GM21515 (cell line): ENCODE results near the gene SRPRA.
A peak's percentile ranks its signal among the peaks of the same experiment; 100 is the strongest.
"Not testable (repeated sequence)": the region's sequence is repeated elsewhere in the genome, so short reads cannot be mapped to it uniquely, and the experiment has no call there.

Source experiments
- ATAC-seq: cut with Tn5 transposase; IDR thresholded peaks from one replicate; pipeline ENCODE4 v1.9.1; 2021; ENCODE audit not compliant: unreplicated experiment

The SRPRA gene

DNA sequence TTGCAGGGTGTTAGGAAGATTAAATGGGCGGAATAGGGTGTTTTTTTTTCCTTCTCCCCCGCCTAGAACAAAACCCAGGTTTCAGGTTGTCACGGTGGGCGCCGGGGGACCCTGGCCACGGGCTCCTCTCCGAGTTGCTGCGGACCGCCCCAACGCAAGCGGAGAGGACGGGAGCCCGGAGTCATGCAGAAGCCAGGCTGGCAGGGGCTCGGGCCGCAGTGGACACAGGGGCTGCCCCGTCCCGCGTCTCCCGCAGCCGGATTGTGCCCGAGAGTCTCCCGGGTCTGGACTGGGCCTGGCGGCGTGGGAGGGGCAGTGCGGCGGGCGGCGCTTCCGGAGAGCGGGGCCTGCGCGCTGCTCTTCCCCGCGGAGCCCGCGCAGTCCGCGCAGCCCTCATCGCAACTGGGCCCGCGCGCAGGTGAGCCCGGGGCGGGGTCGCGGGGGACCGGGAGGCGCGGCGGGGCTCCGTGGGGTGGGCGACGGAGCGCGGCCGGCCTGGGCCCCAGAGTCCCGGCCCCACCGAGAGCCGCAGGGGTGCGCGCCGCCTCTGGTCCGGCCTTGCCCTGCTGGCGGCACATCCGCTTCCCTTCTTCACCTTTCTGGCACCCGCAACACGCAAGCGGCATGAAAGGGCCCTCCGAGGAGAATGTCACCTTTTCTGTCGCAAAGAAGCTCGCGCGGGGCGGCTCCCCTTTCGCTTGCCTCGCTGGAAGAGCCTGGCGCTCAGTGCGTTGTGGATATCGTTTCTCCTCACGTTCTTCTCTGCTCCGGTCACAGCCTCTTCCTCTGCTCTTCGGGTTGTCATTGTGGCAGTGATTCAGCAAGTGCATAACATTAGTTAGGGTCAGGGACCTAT, 14.3 kb upstream of the SRPRA start, which contains the start of gene TIRAP:
Gene TIRAP, plus strand, starts transcription at position 358 of the 856 bp plus-strand sequence. CDS start 7,802 bp downstream, outside the sequence.
- ATAC-seq, result peak; percentile 61

DNA sequence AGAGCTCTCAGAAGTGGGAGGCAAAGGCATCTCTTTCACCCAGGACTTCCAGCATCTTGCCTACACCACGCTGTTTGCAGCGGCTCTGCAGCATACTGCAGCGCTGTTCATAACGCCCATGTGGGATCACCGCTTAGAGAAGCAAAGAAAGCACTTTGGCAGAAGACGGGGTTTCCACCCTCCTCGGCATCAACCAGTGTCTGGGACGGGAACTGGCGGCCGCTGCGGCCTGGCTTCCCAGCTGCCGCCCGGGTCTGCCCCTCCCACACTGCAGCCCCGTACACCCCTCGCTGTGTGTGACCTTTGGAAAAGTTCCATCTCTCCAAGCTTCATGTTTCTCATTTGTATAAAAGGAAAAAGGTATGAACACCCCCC, 13.7 kb upstream of the SRPRA start:
- ATAC-seq, result peak; percentile 27

DNA sequence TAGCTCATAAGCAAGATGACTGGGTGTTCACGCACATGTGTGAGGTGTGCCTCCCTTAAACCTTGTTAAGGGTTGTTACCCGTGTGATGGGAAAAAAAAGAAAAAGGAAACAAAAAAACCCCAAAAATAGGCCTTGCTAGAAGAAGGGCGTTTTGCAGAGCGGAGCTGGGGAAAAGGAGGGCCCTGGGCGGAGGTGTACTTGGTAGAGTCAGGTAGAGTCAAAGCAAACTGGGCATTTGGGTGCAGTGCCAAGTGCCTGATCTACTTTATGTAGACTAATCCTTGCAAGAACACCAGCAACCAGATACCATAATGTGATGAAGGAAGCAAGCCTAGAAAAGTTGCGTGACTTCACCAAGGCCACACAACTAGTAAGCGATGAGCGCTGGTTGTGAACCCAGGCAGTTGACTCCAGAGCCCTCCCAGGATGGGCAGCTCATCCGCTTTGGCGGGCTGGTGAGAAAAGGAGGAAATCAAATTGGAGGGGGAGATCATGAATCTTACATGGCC, 13.0 kb upstream of the SRPRA start:
- no peak for ATAC-seq

DNA sequence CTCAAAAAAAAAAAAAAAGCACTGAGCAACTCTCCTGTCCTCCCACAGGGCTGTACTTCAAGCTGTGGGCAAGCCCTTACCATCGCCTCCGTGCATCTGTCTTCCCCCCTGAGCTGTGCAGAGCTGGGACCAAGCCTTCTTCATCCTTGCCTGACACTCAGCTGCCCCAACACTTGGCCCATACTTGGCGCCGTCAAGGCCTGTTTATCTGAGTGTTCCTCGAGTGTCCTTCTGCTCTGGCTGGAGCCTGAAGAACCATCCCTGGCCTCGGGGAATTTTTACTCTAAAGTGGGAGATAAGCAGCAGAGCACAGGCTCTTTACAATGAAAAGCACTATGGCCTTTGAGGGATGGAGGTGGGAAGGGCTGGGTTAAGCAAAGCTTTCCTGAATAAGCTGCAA, 12.6 kb upstream of the SRPRA start:
- no peak for ATAC-seq

DNA sequence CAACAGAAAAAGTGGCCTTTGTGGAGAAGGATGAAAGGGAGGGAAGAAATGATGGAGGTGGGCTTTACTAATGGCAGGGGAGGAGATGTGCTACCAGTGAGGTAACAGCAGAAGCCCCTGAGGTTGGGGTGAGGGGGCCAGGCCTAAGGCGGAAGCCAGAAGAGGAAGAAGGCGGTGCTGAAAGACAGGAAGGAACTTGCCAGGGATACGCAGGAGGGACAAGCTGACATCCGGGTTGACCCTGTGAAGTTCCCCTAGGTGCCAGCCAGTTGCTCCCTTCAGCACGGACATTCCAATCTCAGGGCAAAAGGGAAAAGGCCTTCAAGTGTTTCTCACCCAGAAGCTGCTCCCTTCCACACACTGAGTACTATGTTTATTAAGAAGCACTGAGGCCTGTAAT, 11.9 kb upstream of the SRPRA start:
- ATAC-seq, result no peak

DNA sequence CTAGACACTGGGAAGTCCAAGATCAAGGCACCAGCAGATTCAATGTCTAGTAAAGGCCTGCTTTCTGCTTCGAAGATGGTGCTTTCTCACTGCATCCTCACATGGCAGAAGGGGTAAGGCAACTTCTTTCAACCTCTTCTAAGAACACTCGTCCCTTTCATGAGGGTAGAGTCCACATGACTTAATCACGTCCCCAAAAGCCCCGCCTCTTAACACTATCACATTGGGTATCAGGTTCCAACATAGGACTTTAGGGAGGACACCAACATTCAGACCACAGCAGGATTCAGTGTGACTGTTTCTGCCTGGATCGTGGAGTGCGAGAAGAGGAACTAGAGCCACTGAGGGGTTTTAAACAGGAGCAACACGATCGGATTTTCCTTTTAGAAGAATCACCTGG, 10.5 kb upstream of the SRPRA start:
- no peak for ATAC-seq

DNA sequence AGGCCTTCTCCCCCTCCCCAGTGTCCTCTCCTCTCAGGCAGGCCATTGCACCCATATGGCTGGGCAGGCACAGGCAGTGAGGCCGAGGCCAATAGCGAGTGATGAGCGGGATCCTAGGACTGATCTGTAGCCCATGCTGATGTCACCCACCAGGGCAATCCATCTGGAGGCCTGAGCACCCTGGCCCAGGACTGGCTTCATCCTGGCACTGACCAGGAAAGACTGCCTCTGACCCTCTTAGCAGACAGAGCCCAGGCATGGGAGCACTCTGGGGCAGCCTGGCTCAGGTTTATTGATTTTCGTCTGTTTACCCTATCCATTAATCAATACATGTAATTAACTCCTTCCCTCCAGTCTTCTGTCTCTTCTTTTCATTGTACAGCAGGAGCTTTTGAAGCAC, 9.1 kb upstream of the SRPRA start:
- no peak for ATAC-seq

DNA sequence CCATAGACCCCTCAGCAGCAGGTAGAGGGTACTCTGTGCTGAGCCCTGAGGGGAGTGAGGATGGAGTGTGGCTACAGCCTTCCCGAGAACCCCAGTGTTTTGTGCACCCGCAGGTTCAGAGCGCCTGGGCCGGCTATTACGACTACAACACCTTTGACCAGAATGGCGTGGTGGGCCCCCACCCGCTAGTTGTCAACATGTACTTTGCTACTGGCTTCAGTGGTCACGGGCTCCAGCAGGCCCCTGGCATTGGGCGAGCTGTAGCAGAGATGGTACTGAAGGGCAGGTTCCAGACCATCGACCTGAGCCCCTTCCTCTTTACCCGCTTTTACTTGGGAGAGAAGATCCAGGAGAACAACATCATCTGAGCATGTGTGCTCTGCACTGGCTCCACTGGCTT, 8.6 kb upstream of the SRPRA start:
- ATAC-seq, result no peak

DNA sequence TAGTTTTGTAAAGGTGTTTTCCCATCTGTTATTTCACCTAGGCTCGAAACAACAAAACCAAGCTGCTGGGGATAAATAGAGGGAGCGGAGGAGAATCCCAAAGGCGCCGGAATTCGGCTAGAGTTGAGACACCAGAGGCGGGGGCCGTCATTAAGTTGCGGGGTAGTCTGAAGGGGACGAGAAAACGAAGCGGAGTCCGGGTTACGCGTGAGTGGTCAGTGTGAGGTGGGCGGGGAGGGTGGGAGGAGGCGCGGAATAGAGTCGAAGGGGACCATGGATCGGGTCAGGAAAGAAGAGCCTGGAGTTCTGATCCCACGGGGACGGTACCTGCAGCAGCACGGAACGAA, 361 bp downstream of the SRPRA start:
- ATAC-seq, result no peak

DNA sequence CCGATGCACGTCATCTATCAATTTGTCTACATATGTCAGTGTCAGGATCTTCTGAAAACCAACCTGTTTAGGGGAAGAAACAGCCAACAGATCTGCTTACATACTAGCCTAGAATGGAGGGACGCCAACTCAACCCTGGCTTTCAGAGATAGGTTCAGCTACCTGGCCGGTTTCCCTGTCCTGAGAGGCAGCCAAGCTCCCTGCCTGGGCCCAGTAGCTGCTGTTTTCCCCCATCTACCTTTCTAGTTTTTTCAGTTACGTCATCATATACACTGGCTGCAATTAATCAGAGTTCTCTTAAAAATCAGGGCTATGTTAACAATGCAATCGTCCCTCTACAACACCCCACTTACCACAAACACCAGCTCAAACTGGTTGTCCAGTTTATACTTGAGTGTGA, 1.0 kb downstream of the SRPRA start:
- ATAC-seq, result no peak

DNA sequence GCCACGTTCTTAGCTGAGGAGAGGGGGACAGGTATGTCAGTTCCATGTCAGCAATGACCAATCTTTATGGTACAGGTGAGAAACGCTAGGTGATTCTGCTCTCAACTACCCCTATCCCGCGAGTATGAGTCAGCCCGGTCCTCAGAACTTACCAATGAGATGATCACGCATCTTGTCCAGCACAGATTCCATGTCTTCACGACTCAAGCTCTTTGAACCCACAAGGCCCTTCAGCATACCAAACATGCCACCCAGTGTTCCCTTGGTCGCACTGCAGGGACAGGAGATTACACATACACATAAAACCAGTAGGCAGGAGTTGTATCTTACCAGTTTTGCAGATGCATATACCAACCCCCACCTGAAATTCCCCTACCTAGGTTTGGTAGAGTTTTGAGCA, 2.9 kb downstream of the SRPRA start:
- no peak for ATAC-seq

DNA sequence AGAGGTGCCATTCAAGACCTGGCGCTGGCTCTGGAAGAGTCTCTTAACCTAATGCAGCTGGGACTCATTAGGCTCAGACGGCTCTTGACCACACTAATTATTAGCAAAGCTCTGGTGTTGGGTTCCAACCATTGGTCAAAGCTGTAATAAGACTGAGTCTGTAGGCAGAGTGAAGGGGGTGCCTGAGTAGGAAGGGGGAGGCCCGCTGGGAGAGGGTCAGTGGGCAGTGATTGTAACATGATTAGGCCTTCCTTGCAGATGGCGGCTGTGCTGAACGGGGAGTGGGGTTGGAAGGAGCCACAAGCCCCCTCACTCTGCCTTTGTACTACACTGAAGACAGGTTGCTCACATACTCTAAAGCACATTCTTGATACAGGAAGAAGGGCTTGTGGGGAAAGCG, 5.2 kb downstream of the SRPRA start:
- ATAC-seq, result no peak

DNA sequence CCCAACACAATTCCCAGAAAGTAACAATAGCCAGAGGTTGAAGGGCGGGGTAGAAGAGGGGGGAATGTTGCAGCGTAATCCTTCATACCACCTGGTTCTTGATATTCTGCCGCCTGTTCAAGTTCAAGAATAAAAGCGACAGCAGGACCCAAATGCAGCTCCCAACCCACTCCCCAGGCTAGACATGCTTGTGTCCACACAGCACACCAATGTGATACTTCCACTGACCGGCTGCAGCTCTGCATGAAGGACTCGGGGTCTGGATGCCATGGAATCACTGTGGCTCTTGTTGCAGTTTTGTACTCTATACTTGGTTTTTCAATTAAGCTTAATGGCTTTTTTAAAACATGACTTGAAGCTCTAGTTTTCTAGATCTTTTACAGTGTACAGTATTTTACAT, 6.5 kb downstream of the SRPRA start:
- no peak for ATAC-seq

DNA sequence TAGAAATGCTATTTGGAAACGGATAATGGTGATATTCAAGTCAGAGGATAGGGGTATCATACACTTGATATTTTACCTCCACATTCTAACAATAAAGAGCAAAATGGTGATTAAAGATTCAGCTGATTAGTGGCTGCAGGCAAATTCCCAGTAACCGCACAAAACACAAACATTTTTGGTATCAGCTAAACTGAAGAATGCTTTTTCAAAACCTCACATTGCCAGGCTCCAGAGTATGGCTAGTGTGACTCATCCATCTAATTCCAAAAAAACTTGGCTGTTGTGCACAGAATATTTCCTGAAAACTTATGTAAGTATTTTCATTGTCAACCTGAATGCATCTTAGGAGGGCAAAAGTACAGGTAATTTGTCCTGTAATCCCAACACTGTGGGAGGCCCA, 10.9 kb downstream of the SRPRA start:
- ATAC-seq, result no peak

DNA sequence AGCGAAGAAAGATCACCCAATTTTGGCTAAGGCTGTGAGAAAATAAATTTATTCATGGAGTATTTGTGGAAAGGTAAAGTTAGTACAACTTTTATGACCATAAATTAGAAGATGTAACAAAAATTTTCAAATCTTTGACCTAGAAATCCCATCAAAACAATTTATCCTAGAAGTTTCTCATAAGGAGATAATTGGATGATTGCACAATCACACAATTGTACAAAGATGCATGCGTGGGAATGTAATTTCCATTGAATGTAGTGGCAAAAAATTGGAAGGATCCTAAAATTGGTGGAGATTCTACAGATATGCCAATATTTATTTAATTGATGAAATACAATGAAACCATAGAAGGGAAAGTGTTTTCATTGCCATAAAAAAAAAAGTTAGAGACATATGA, 11.6 kb downstream of the SRPRA start:
- no peak for ATAC-seq

DNA sequence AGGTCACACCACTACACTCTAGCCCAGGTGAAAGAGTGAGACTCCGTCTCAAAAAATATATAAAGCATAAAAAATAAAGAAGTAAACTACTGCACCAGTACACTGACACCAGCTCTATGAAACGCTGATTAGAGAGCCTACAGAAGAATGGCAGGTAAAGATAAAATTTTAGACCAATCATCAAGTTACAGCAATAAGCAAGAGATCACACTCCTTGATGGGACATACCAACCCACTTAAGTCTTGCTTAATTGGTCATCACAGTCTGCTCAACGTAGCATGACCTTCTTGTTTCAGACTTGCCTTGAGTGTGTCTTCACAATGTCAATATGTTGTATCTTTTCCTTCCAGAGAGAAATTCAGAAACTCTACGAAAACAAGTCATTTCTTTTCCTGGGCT, 12.5 kb downstream of the SRPRA start:
- ATAC-seq, result no peak

DNA sequence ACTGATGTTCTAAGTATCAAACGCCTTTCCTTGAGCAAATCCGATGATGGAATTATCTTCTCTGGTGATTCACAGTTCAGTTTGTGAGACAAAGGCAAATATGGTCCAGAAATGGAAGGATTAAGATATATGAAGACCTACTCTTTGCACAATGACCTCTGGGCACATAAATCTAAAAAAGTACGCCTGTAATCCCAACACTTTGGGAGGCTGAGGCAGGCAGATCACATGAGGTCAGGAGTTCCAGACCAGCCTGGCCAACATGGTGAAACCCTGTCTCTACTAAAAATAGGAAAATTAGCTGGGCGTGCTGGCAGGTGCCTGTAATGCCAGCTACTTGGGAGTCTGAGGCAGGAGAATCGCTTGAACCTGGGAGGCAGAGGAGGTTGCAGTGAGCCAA, 13.2 kb downstream of the SRPRA start:
- ATAC-seq, result not testable (repeated sequence)

DNA sequence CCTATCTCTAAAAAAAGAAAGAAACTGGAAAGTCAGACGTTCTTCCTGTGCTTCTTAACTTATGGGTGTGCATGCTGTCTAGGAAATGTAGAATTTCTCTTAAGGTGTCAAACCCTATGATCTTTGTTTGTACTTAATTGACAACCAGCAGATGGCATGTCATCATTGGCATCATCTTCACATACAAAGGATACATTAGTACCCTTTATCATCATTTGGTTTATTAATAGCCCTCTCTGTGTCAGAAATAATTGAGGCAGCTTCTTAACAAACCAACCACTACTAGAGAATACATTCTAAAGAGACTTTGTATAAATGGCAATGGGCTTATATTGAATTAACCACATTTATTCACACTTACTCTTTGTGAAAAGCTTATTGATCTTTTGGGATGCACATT, 13.9 kb downstream of the SRPRA start:
- ATAC-seq, result no peak

DNA sequence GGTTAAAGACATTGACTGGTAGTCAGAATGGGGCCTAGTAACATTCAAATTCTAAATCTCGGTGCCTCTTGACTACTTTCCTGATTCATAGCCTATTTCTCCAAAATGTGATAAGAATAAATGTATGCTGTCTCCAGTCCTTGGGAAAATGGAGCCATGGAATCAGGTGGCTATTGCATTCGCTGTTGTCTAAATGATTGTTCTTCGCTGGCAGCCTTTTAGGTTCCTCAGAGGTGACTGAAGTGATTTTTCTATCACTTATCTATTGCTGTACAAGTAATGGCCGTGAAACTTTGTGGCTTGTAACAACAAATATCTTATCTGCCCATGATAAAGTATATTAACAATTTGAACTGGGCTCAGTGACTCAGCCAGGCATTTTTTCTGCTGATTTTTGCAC, 15.4 kb downstream of the SRPRA start:
- no peak for ATAC-seq

DNA sequence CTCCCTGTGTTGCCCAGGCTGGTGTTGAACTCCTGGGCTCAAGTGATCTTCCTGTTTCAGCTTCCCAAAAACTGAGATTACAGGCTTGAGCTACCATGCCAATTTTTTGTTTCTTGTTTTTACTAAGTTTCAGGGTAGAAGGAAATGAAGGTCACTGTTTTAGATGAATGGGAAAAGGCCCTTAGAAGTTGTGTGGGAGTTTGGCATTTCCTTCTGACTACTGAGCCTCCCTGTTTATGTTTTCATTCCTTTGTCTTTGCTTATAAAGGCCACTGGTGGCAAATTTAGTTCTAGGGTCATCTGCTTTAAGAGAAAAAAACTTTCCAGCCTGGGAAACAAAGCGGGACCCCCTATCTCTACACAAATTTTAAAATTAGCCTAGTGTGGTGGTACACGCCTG, 22.1 kb downstream of the SRPRA start:
- ATAC-seq, result no peak

DNA sequence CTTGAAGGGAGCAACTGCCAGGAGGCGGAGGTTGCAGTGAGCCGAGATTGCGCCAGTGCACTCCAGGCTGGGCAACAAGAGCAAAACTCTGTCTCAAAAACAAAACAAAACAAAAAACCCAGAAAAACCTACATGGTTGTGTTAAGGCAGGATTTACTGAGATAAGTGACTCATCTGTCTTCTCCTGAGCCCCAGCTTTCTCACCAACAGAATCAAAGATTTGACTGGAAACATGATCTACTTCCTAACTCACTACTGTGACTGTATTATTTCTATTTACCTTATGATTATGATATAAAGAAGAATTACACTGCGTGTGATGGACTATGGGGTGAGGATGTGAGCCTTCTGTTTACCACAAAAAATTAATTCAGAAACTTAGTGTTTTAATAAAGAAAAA, 35.3 kb downstream of the SRPRA start:
- no peak for ATAC-seq

DNA sequence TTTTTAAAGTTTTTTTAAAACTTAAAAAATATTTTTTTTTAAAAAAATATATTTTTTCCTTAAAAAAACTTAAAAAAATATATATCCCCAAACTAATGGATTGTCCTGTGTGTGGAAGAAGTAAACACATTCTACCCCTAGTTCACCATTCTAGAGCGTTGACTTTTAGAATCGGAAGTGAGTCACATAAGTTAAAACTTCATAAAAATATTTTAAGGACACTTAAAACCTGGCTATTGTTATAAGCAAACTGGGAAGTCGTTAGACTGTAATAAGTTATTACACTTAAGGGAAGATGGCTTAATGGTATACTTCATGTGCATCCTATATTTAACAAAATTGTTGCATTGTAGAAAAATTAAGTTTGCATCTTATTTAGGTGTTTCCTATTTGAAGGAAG, 36.0 kb downstream of the SRPRA start:
- no peak for ATAC-seq
